NT2/D1 (cell line): Measurements from ENCODE around the gene TFF2.

Experiments
- DNase-seq: peaks from one replicate; pipeline ENCODE4 v3.0.0-alpha.2; 2011; ENCODE audit warnings: low read depth, low spot score
- H3K27me3 ChIP-seq: 2 replicates; pipeline ENCODE4 v1.6.0; 2011; ENCODE audit warnings: mild to moderate bottlenecking; ENCODE audit not compliant: insufficient read length, insufficient read depth
- H3K36me3 ChIP-seq: 2 replicates; pipeline ENCODE4 v1.6.1; 2011; ENCODE audit warnings: mild to moderate bottlenecking, low read length, mixed read lengths; ENCODE audit not compliant: insufficient read depth, insufficient read length
- H3K4me1 ChIP-seq: 2 replicates; pipeline ENCODE4 v1.5.1; 2011; ENCODE audit not compliant: insufficient read depth, insufficient read length
- H3K4me3 ChIP-seq: 2 replicates; pipeline ENCODE4 v1.5.1; 2011; ENCODE audit warnings: low read depth; ENCODE audit not compliant: insufficient read length
- H3K9ac ChIP-seq: 2 replicates; pipeline ENCODE4 v1.6.0; 2011; ENCODE audit warnings: low read depth; ENCODE audit not compliant: insufficient read length
- H3K9me3 ChIP-seq: 2 replicates; pipeline ENCODE4 v1.5.1; 2011; ENCODE audit warnings: mild to moderate bottlenecking, low read length; ENCODE audit not compliant: insufficient read depth
- SUZ12 ChIP-seq: IDR thresholded peaks from 2 replicates; pipeline ENCODE4 v1.6.1; 2011; ENCODE audit not compliant: insufficient read length, insufficient read depth; ENCODE audit errors: extremely low read depth
- YY1 ChIP-seq: IDR thresholded peaks from 2 replicates; pipeline ENCODE4 v1.6.1; 2011; ENCODE audit not compliant: insufficient read length, insufficient read depth
- ZNF274 ChIP-seq: IDR thresholded peaks from 2 replicates; pipeline ENCODE4 v1.6.1; 2011; ENCODE audit warnings: mild to moderate bottlenecking, low read depth, low read length

TFF2 gene, protein sequence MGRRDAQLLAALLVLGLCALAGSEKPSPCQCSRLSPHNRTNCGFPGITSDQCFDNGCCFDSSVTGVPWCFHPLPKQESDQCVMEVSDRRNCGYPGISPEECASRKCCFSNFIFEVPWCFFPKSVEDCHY

DNA sequence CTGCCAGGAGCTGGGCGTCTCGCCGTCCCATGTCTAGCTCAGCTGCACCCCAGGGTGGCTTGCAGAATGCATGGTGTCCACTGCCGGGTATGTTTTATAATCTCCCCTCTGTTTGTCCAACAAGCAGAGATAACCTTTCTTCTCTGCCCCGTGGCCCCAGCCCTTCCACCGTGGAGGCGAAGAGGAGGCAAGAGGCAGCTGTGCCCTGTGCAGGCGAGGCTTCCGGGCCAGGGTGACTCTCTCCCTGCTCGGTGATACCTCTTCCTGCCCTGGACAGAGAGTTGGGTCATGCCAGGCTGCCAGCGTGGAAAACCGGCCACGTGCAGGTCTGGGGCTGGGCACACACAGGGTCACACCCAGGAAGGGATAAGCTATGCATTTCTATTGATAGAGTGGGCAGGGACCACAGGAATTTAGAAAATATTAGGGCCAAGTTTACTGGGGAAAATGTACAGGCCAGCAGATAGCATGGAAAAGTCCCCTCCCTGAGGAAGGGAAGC lies at the start of gene TFF2:
Gene TFF2 (minus strand): TSS at position 68 of the 500 bp plus-strand sequence. CDS start 37 bp downstream, at position 31.
- Histone ChIP-seq H3K4me1 (no peaks in the 10 kb centered on the region), H3K36me3 (no peaks in the 10 kb centered on the region), H3K9me3 (no peaks in the 10 kb centered on the region), H3K4me3 (no peak within 1 kb of the TSS), H3K27me3 (no peaks in the 10 kb centered on the region), H3K9ac (no peak within 1 kb of the TSS)
- TF ChIP-seq YY1 (no peak), ZNF274 (no peak), SUZ12 (no peak)
- no peak for DNase-seq

DNA sequence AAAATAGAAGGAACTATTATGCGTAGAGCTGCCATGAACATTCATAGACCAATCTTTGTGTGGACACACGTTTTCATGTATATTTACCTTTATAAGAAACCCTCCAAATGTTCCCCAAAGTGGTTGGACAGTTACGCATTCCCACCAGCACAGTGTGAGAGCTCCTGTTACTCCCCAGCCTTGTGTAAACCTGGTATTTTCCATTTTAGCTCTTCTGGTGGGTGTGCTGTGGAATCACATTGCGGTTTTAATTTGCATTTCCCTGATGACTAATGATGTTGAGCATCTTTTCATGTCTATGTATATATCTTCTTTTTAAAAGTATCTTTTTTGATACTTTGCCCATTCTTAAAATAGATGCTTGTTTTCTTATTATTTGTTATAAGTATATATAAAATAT lies 49.7 kb upstream of the TFF2 start:
- TF ChIP-seq SUZ12 = no peak
- TF ChIP-seq YY1 = no peak
- no peak for TF ChIP-seq ZNF274
- DNase-seq = no peak
- no peak overlapping the region for H3K4me3 ChIP-seq
- peaks cover 6% of the 10 kb centered on the region for H3K4me1 ChIP-seq
- H3K27me3 ChIP-seq = no peaks in the 10 kb centered on the region
- H3K9ac ChIP-seq = no peak overlapping the region
- no peaks in the 10 kb centered on the region for H3K36me3 ChIP-seq
- H3K9me3 ChIP-seq = peaks cover 9% of the 10 kb centered on the region

DNA sequence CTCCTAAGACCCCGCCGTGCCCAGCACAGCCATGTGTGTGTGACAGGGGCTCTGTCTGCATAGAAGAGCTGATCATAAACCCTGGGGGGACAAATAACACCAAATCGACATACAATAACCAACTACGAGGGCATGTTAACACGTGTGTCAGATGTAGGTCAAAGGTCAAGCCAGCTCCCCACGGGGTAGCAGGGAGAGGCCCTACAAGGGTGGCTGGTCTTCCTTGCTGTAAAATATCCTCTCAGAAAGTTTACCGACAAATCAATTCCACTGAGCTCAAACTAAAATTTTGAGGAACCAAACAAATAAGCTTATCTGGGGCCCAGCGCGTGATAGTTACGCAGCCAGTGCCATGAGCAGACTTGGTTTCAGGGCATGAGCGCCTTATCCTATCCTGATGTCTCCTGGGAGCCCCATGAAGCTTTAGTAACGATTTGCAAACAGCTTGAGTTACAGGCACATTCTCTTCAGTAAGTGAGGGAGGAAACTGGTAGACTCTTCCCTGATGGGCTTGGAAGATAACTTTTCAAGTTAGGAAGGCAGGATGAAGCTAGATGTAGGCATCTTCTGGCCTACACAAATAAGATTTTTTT lies 47.7 kb upstream of the TFF2 start:
- TF ChIP-seq YY1 (no peak), ZNF274 (no peak), SUZ12 (no peak)
- H3K9me3 ChIP-seq = peaks cover 9% of the 10 kb centered on the region
- DNase-seq = no peak
- no peaks in the 10 kb centered on the region for H3K27me3 ChIP-seq
- no peak overlapping the region for H3K4me3 ChIP-seq
- no peak overlapping the region for H3K9ac ChIP-seq
- H3K36me3 ChIP-seq = no peaks in the 10 kb centered on the region
- peaks cover 2% of the 10 kb centered on the region for H3K4me1 ChIP-seq

DNA sequence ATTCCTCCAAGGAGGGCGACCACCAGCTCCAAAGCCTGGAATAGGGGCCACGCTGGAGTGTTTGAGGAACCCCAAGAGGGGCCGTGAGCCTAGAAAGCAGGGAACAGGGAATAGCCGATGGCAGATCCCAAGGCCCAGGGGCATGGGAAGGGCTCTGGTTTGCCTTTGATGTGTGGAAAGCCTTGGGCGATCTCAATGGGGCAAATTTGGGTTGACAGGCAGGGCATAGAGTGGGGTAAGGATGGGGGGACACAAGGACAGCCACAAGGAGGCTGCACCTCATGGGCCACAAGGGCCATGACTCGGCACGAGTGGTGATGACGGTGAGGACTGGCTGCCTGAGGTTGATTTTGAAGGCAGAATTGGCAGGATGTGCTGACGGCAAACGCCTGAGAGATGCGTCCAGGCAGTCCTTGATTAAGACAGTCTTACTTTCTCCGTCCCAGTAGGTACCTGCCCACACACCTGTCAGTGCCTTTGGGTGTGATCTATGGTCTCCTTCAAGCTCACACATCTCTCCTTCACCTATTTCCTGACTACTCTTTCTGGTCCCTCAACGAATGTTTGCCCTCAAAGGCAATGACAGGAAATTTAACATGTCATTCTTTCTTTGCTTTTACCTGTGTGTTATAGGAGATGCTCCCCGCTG lies 47.1 kb upstream of the TFF2 start:
- Histone ChIP-seq H3K27me3 (no peaks in the 10 kb centered on the region), H3K9ac (no peak overlapping the region)
- TF ChIP-seq YY1 (no peak), ZNF274 (no peak), SUZ12 (no peak)

DNA sequence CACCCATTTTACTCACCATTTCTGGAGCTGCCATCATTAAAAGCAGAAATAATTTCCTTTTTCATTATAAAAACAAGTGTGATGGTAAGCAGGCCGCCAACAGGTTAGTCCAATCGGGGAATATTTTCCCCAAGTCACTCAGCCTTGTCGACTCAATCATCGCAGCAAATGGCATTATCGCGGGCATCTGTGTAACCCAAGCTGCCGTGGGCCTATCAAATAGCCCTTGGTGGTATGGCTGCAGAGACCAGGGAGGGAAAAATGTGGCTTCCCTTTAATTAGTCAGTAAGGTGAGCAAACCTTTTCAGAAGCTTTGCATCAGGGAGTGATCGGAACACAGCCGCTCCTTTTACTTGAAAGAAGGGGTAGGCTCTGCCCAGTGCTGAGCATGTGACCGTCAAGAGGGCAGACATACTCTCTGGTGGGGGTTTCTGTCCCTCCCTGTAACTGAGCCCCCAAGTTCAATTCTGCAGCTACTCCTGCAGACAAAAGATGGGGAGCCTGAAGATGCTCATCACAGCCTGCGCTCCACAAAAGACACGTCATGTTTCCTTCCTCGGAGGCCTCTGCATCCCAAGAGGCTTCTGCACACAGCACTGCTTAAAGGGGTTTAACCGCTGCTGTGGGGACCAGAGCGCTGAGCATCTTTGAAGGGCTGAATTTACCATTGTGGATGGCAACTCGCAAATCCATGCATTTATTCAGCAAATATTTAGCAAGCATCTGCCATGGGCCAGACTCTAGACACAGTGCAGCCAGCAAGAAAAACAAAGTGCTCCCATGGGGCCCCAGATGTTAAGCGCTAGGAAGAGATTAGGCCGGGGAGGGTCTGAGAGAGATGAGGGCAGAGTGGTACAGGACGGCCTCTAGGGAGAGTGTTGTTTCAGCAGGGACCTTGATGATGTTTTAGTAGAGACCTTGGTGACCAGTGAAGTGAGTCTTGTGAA lies 46.3 kb upstream of the TFF2 start:
- Histone ChIP-seq H3K4me1 (no peaks in the 10 kb centered on the region), H3K9ac (no peak overlapping the region), H3K4me3 (no peak overlapping the region)

More for the DNA sequence above, 47.1 kb upstream of the TFF2 start:
- H3K9me3 ChIP-seq = peaks cover 9% of the 10 kb centered on the region
- DNase-seq = no peak
- H3K4me1 ChIP-seq = no peaks in the 10 kb centered on the region
- H3K4me3 ChIP-seq = no peak overlapping the region
- H3K36me3 ChIP-seq = no peaks in the 10 kb centered on the region

DNA sequence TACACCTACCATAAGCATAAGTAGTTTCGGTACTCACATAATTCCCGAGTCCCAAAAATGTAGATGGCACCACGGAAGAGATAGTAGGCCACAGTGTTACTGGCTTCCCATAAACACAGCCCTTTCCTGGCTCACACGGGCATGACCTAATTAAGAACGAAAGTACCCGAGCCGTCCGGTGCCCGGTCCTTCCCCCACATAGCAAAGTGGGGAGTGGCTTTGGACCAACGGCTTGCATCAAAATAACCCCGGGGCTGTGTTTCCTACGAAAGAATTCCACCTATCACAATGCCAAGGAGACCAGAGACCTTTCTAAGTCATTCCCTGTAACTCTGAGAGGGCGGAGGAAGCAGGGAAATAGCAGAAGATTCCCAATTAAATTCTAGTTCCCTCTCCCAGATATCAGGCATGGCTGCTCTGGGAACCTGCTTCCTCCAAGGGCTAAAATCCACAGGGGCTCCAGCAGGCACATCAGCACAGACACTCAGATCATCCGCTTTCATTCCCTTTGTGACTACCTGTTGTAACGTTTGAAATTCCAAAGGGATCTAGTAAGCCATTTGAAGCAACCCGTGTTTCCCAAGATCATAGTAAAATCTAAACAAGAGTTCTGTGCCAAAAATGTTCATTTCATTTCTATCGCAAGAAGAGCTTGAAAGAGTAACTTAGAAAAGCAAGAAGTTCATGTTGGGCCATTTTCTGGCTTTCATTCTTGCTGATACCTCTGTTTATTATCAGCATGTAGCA lies 45.3 kb upstream of the TFF2 start, which contains the start of gene TMPRSS3:
Gene TMPRSS3 (minus strand): TSS at position 148 of the 747 bp plus-strand sequence. CDS start 635 bp downstream, outside the sequence.
- Histone ChIP-seq H3K9ac (no peak within 1 kb of the TSS), H3K9me3 (no peaks in the 10 kb centered on the region), H3K36me3 (no peaks in the 10 kb centered on the region), H3K4me1 (no peaks in the 10 kb centered on the region), H3K4me3 (no peak within 1 kb of the TSS), H3K27me3 (no peaks in the 10 kb centered on the region)
- DNase-seq = no peak
- no peak for TF ChIP-seq YY1
- no peak for TF ChIP-seq SUZ12
- TF ChIP-seq ZNF274 = no peak

More for the DNA sequence above, 46.3 kb upstream of the TFF2 start:
- no peak for DNase-seq
- no peaks in the 10 kb centered on the region for H3K36me3 ChIP-seq
- TF ChIP-seq YY1 (no peak), ZNF274 (no peak), SUZ12 (no peak)
- no peaks in the 10 kb centered on the region for H3K27me3 ChIP-seq
- H3K9me3 ChIP-seq = peaks cover 7% of the 10 kb centered on the region
